ENCODE data around the gene SH3GL1. TPM values are rescaled to one million over a fixed set of nuclear protein-coding genes. Genes with fewer than 3 reads are reported as not detected.
A peak's percentile ranks its signal among the peaks of the same experiment; 100 is the strongest.
"Not testable (repeated sequence)": the region's sequence is repeated elsewhere in the genome, so short reads cannot be mapped to it uniquely, and the experiment has no call there.

The SH3GL1 gene
- total RNA-seq, 1 experiment from 2014 or later: 59.8 TPM

GRCh38 chr19:4337906-4338440 lies 62.4 kb downstream of the SH3GL1 start:
- Histone ChIP-seq H3K9me3 (ENCODE audit: low read length) (no peaks in the 10 kb centered on the region), H3K79me2 (ENCODE audit: low read length) (peaks cover 7% of the 10 kb centered on the region; the same call in 1 of the 2 replicates), H4K20me1 (ENCODE audit: low read length) (no peaks in the 10 kb centered on the region), H3K4me2 (ENCODE audit: low read length) (peak overlapping the region; percentile 98), H3K4me1 (ENCODE audit: insufficient read depth, low read length) (no peaks in the 10 kb centered on the region), H2AFZ (ENCODE audit: low read length) (peak overlapping the region; percentile 90), H3K9me2 (replicated peaks; ENCODE audit: low read length) (no peaks in the 10 kb centered on the region), H3K4me3 (ENCODE audit: low read length) (peak overlapping the region; percentile 88), H3F3A (ENCODE audit: low read length, unreplicated experiment) (no peaks in the 10 kb centered on the region), H3K36me3 (ENCODE audit: low read depth, low read length) (no peaks in the 10 kb centered on the region), H3K9ac (ENCODE audit: low read length) (peak overlapping the region; percentile 71), H3K27me3 (ENCODE audit: low read length) (no peaks in the 10 kb centered on the region), H3K27ac (ENCODE audit: low read length) (peak overlapping the region; percentile 56)
- intact Hi-C loops (cut with micrococcal nuclease): no loop called here
- TF ChIP-seq EZH2 (IDR thresholded peaks at IDR 0.05; ENCODE audit: low read length, unreplicated experiment): no peak
- TF ChIP-seq EZH2phosphoT487 (IDR thresholded peaks at IDR 0.05; ENCODE audit: borderline replicate concordance, low read length): no peak
- no peak for TF ChIP-seq CTCF (conservative IDR thresholded peaks at IDR 0.05; ENCODE audit: low read depth, low read length)
- ATAC-seq (no peak), DNase-seq (peak; percentile 15)
- CTCF ChIA-PET: no interaction called here
- POLR2A ChIA-PET (ENCODE audit: unreplicated experiment): no interaction called here
- BruUV-seq (replicated peaks): TSS peak; percentile 38

GRCh38 chr19:4334929-4335570 lies 65.3 kb downstream of the SH3GL1 start:
- ATAC-seq (no peak), DNase-seq (no peak)
- BruUV-seq (replicated peaks): no TSS peak
- no peak for TF ChIP-seq EZH2phosphoT487 (IDR thresholded peaks at IDR 0.05; ENCODE audit: borderline replicate concordance, low read length)
- TF ChIP-seq CTCF (conservative IDR thresholded peaks at IDR 0.05; ENCODE audit: low read depth, low read length): no peak
- TF ChIP-seq EZH2 (IDR thresholded peaks at IDR 0.05; ENCODE audit: low read length, unreplicated experiment): no peak
- H3K79me2 ChIP-seq (ENCODE audit: low read length): peaks cover 7% of the 10 kb centered on the region; the same call in 1 of the 2 replicates
- POLR2A ChIA-PET (ENCODE audit: unreplicated experiment): no interaction called here
- H3F3A ChIP-seq (ENCODE audit: low read length, unreplicated experiment): no peaks in the 10 kb centered on the region
- H3K9me3 ChIP-seq (ENCODE audit: low read length): no peaks in the 10 kb centered on the region
- no peak overlapping the region for H3K9ac ChIP-seq (ENCODE audit: low read length)
- H3K36me3 ChIP-seq (ENCODE audit: low read depth, low read length): no peaks in the 10 kb centered on the region
- no peak overlapping the region for H3K4me3 ChIP-seq (ENCODE audit: low read length)
- no peaks in the 10 kb centered on the region for H3K9me2 ChIP-seq (replicated peaks; ENCODE audit: low read length)
- H3K4me1 ChIP-seq (ENCODE audit: insufficient read depth, low read length): no peaks in the 10 kb centered on the region
- intact Hi-C loops (cut with micrococcal nuclease): no loop called here
- no peaks in the 10 kb centered on the region for H4K20me1 ChIP-seq (ENCODE audit: low read length)
- CTCF ChIA-PET: no interaction called here
- no peak overlapping the region for H3K4me2 ChIP-seq (ENCODE audit: low read length)
- no peaks in the 10 kb centered on the region for H3K27me3 ChIP-seq (ENCODE audit: low read length)
- H2AFZ ChIP-seq (ENCODE audit: low read length): no peak overlapping the region
- H3K27ac ChIP-seq (ENCODE audit: low read length): no peak overlapping the region

GRCh38 chr19:4329858-4330257 lies 70.5 kb downstream of the SH3GL1 start:
- Histone ChIP-seq H4K20me1 (ENCODE audit: low read length) (no peaks in the 10 kb centered on the region), H3K9me2 (replicated peaks; ENCODE audit: low read length) (no peaks in the 10 kb centered on the region), H3K27me3 (ENCODE audit: low read length) (no peaks in the 10 kb centered on the region), H3K9me3 (ENCODE audit: low read length) (no peaks in the 10 kb centered on the region), H3K36me3 (ENCODE audit: low read depth, low read length) (no peaks in the 10 kb centered on the region), H3K9ac (ENCODE audit: low read length) (no peak overlapping the region), H3K4me2 (ENCODE audit: low read length) (no peak overlapping the region), H3K4me1 (ENCODE audit: insufficient read depth, low read length) (no peaks in the 10 kb centered on the region), H3K27ac (ENCODE audit: low read length) (no peak overlapping the region), H3F3A (ENCODE audit: low read length, unreplicated experiment) (no peaks in the 10 kb centered on the region), H3K79me2 (ENCODE audit: low read length) (no peaks in the 10 kb centered on the region), H2AFZ (ENCODE audit: low read length) (no peak overlapping the region), H3K4me3 (ENCODE audit: low read length) (no peak overlapping the region)
- TF ChIP-seq CTCF (conservative IDR thresholded peaks at IDR 0.05; ENCODE audit: low read depth, low read length) (no peak), EZH2phosphoT487 (IDR thresholded peaks at IDR 0.05; ENCODE audit: borderline replicate concordance, low read length) (no peak), EZH2 (IDR thresholded peaks at IDR 0.05; ENCODE audit: low read length, unreplicated experiment) (no peak)
- intact Hi-C loops (cut with micrococcal nuclease): no loop called here
- ChIA-PET POLR2A (ENCODE audit: unreplicated experiment) (no interaction called here), CTCF (no interaction called here)
- DNase-seq (no peak), ATAC-seq (no peak)
- BruUV-seq (replicated peaks): no TSS peak

- H3K9ac ChIP-seq (ENCODE audit: low read length); H3K27me3 ChIP-seq (ENCODE audit: low read length); H3K36me3 ChIP-seq (ENCODE audit: low read depth, low read length); H3K79me2 ChIP-seq (ENCODE audit: low read length); H2AFZ ChIP-seq (ENCODE audit: low read length); H3F3A ChIP-seq (ENCODE audit: low read length, unreplicated experiment); H3K4me2 ChIP-seq (ENCODE audit: low read length); ATAC-seq; H4K20me1 ChIP-seq (ENCODE audit: low read length); CTCF ChIA-PET; H3K4me3 ChIP-seq (ENCODE audit: low read length); DNase-seq; H3K27ac ChIP-seq (ENCODE audit: low read length); BruUV-seq (replicated peaks); H3K9me2 ChIP-seq (replicated peaks; ENCODE audit: low read length); POLR2A ChIA-PET (ENCODE audit: unreplicated experiment); H3K4me1 ChIP-seq (ENCODE audit: insufficient read depth, low read length); intact Hi-C loops (cut with micrococcal nuclease); H3K9me3 ChIP-seq (ENCODE audit: low read length): not testable (repeated sequence)
Observed at GRCh38 chr19:4328991-4329681, 71.2 kb downstream of the SH3GL1 start.
